RCC 7860 (cell line): ENCODE results near the gene CACNA1H.
"Not testable (repeated sequence)": the region's sequence is repeated elsewhere in the genome, so short reads cannot be mapped to it uniquely, and the experiment has no call there.

Experiments
- DNase-seq: peaks from one replicate; pipeline ENCODE4 v3.0.0-alpha.2; 2015; ENCODE audit warnings: low spot score
- FAIRE-seq: peaks from 2 replicates; lab custom pipeline; 2012; peaks lifted over from hg19 to GRCh38; lab: Jason Lieb, UNC

The CACNA1H gene

DNA sequence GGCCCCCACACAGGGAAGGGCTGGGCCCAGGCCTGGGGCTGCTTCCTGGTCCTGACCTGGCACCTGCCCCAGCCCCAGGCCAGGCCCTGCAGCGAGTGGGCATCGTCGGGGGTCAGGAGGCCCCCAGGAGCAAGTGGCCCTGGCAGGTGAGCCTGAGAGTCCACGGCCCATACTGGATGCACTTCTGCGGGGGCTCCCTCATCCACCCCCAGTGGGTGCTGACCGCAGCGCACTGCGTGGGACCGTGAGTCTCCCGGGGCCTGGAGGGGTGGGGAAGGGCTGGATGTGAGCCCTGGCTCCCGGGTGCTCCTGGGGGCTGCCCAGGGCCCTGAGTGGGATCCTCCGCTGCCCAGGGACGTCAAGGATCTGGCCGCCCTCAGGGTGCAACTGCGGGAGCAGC is 88.2 kb downstream of the CACNA1H start:
- FAIRE-seq, DNase-seq: not testable (repeated sequence)

- DNase-seq, FAIRE-seq: not testable (repeated sequence)
Measured at GRCh38 chr16:1243363-1243762, 90.5 kb downstream of the CACNA1H start.

DNA sequence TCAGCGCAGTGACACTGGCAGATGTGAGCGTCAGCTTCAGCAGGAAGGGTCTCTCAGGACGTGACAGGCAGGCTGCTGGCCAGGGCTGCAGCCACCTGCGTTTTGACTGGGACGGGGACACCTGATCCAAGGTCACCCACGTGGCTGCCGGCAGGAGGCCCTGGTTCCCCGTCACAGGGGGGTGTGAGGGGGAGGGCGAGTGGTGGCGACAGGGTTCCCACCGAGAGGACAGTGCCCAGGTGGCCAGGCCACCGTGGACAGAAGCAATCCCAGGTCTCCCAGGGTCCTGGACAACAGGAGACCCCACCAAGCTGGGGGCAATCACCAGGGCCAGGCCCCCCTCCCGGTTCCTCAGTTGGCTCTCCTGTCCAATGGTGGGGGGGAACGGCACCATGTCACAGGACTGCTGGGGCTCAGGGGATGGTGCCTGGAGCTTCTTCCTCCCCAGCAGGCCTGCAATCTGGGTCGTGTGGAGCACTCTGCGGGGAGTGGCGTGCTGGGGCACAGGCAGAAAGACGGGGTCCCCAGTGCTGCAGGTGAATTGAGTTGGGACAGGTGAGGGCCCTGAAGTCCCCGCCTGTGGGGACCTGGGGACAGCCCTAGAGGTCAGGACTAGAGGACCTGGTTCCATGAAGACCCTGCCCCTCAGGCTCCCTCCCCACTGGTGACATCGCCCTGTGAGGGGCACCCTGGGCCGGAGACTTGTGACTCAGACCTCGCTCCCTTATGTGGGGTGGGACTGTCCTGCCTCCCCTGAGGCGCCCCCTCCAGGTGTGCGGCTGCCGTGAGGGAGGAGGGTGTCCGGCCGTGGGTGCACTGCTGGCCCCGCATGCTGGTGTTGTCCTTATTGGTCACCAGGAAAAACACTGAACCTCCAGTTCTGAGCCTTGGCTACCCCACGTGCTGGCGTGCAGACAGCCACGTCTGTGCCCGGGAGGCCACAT is 91.3 kb downstream of the CACNA1H start:
- DNase-seq, FAIRE-seq: not testable (repeated sequence)

DNA sequence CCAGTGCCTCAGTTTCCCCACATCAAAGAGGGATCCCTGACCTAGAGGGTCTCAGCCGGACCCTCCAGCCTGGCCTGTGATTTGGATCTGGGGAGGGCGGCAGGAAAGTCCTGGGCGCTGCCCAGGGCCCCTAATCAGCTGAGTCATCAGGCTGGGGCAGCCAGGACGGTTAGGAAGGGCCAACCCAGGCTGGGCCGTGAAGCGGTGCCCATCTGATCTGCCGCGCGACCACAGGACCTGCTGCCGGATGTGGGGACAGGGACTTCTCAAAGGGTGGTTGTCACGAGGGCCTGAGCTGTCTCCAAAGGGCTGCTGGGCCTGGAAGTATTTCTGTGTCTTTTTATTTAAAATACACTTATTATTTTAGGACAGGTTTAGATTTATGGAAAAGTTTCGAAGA is 92.0 kb downstream of the CACNA1H start:
- FAIRE-seq (peak; percentile 62), DNase-seq (peak; percentile 72)

DNA sequence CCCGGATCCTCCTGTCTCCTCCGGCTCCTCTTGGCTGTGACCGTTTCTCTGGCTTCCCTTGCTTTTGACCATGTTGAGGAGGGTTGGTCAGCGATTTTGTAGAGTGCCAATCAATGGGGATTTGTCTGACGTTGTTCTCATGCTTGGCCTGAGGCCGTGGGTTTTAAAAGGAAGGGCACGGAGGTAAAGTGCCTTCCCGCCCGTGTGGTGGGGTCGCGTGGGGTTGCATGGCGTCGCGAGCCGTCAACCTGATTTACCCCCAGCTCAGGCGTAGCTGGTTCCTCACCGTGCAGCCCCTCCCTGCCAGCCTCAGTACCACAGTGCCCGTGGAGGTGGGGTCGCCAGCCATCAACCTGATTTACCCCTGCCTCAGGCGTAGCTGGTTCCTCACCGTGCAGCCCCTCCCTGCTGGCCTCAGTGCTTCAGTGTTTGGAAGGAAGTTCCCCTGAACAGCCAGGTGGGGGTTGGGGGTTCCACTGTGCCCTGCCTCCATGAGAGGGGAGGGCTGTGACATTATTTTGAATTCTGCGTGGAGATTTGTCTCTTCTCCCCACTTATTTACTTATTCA is 92.6 kb downstream of the CACNA1H start:
- DNase-seq (no peak), FAIRE-seq (no peak)

- not testable (repeated sequence) for FAIRE-seq, DNase-seq
Measured at GRCh38 chr16:1247903-1248537, 95.1 kb downstream of the CACNA1H start.

DNA sequence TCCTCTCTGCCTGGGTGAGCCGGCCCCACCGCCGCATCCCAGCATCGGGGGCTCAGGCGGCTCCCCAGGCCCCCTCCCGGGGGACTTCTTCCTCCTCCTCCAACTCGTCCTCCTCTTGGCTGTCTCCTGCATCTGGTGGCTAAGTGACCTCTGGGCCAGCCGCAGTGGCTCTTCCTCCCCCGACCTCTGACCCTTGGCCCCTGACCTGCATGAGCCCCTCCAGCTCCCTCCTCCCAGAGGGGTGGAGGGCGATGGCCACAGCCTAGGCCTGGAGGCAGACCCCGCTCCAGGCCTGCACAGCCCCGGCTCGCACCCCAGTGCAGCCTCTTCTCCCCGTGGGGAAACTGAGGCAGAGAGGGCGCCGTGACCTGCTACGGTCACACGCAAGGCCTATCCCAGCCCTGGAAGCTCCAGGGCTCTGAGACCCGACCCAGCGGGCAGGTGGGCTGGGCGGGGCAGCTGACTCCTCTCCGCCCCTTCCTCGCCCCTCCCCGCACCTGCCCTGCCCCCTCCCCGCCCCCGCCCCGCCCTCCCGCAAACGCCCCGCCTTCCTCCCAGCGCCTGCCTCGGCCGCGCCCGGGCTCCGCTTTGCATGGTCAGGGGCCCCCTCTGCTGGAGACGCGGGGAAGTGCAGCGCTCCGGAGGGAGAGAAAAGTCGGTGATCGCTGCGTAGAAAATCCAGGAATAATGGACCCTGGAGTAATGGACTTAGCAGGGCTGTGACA is 96.3 kb downstream of the CACNA1H start:
- DNase-seq, FAIRE-seq: not testable (repeated sequence)

DNA sequence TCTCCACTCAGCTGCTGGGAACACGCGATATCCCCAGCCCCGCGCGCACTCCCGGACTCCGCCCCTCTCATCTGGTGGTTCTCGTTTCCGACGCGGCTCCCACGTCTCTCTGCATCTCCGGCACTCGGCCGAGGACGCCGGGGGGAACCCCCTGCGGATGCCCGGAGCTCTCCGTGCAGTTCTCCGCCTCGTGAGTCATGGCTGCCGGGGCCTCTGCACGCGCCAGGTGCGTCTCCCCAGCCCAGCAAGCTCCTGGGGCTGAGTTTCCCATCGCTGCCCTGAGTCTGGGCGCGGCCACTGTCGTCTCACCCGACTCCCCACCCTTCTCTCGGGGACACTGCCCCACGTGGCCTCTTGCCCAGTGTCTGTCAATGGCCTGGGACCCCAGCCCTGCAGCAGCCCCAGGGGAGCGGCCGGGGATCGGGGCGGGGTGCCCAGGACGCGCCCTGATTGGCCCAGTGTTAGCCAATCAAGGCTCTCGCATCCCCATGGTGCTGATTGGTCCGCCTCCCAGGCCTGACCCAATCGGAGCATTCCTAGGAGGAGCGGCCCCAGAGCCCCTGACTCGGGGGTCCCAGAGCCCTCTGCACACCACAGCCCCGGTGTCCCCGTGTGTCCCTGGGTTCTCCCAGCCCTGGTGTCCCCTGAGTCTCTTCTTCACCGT is 100.9 kb downstream of the CACNA1H start:
- FAIRE-seq: not testable (repeated sequence)

GRCh38 chr16:1254821-1255220 is 101.9 kb downstream of the CACNA1H start:
- DNase-seq, FAIRE-seq: not testable (repeated sequence)

More for the DNA sequence above, 100.9 kb downstream of the CACNA1H start:
- not testable (repeated sequence) for DNase-seq

DNA sequence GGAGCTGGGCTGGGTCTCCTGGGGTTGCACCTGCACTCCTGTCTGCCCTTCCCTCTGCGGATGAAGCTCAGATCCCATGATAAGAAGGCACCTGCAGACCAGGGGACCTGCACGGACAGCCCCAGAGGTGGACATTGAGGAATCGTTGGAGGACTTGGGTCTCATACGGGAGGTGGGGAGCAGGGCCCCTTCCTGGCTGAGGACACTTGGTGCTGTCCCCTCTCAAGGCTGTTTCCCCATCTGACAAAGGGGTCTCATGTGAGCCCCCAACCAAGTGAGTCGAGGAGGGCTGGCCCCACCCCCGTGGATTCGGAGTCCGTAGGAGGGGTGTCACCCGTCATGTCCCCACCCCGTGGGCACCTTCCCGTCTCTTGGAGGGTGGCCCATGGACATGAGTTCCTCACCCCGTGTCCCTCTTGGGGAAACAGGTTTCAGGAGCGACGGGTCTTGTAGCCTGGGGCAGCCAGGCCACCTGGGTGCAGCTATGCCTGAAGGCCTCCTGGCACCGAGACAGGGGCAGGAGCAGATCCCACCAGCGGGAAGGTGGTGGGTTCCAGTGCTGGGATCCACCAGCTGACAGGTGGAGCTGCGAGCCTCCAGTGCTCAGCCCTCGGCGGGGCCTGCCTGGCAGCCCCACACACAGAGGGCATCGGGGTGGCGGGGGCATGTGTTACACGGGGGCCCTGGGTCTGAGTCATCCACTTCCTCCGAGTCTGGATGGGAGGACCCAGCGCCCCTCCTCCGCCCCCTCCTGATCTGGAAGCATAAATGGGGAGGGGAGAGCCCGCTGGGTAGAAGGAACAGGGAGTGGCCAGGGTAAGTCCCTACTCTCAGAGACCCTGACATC is 102.6 kb downstream of the CACNA1H start, which contains the start of gene TPSD1:
TSS of gene TPSD1 (plus strand) at position 794 of the 847 bp plus-strand sequence. CDS start 212 bp downstream, outside the sequence.
- DNase-seq, FAIRE-seq: not testable (repeated sequence)

GRCh38 chr16:1256296-1256873 is 103.5 kb downstream of the CACNA1H start:
- FAIRE-seq, DNase-seq: not testable (repeated sequence)

GRCh38 chr16:1256874-1257322 is 104.0 kb downstream of the CACNA1H start:
- FAIRE-seq (no peak), DNase-seq (no peak)

GRCh38 chr16:1257561-1258224 is 104.8 kb downstream of the CACNA1H start:
- FAIRE-seq (no peak), DNase-seq (no peak)

- DNase-seq (no peak), FAIRE-seq (no peak)
Measured at GRCh38 chr16:1258225-1258600, 105.3 kb downstream of the CACNA1H start.

DNA sequence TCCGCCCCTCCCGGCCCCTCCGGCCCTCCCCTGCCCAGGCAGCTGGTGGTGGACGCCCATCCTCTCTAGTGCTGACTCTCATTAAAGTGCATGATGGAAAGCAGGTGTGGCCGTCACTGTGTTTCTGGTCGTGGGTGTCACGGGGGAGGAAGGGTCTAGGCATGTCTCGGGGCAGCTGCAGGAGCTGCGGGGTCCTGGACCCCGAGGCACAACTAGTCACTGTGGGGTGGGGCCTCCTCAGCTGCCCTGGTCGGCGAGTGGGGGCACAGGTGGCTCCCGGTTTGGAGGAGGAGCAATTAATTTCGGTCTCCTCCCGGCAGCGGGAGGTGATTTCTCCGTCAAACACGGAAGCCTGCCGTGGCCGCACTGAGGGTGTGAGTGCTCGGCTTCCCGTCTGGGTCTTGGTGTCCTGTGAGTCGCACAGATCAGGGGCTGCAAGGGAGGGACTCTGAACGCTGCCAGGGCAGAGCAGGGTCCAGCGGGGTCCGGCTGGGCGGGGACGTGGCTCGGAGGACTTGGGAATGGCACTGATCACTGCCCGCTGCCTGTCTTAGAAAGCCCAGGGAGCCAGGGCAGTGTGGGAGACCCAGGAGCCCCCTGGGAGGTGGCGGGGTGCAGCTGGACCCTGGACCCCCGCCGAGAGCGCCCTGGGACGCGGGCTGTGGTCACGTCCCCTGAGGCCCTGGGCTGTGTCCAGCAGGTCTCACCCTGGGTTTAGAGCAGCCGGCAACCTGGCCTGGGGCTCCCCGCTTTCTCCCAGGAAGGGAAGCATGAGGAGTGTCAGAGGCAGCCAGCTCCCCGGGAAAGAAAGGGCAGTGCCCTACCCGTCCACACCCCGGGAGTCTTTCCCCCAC is 106.2 kb downstream of the CACNA1H start:
- no peak for DNase-seq
- FAIRE-seq: no peak

DNA sequence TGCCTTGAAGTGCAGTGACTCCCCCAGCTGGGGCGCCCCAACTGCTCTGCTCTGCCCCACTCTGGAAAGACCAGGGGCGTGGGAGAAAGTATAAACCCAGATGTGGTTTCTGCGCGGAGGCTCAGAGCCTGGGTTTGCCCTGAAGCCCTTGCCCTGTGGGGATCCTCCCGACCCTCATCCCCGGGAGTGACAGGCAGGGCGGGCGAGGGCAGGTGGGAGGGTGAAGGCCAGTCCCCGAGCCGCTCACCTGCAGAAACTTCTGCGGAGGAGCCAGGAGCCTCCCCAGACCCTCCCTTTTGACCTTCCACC is 106.8 kb downstream of the CACNA1H start:
- FAIRE-seq (no peak), DNase-seq (no peak)

DNA sequence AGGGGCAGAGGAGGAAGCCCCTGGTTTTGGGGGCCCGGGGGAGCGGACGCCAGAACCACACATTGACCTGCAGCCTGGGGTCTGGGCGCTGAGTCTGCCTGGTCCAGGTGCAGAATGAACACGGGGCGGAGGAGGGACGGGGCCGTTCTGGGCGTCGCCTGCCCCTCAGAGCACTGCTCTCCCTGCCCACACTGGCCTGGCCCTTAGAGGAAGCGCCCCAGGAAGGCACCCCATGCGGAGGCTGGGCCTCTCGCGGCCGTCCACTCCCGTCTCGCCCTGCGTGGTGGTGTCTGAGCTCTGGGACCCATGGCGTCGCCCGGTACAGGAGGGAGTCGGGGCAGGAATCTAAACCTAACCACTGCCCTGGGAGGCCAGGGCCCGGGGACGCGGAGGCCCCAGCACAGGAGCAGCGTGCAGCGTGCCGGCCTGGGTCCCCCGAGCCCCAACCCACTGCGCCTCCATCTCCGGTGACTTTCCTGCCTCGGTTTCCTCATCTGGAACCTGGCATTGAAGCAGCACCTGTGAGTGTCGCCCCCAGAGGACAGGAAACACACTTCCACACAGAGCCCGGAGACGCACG is 107.3 kb downstream of the CACNA1H start:
- DNase-seq (no peak), FAIRE-seq (no peak)
